IMR-90 (cell line): ENCODE measurements around the gene CHRM5. TPM values are rescaled to one million over a fixed set of nuclear protein-coding genes. Genes with fewer than 3 reads are reported as not detected.

Source experiments
- ATAC-seq: fragments of 200-7000 bp; cut with Tn5 transposase; 2 replicates; pipeline ENCODE4 v1.9.1; 2020; ENCODE audit warnings: low read depth, mild to moderate bottlenecking, moderate library complexity
- BruUV-seq: library from RNA; stranded (reverse); fragments of 400-500 nt; replicated peaks from 2 replicates; lab custom pipeline; 2021; lab: Mats Ljungman, UMichigan
- CTCF ChIA-PET: fragments of 300-600 bp; formaldehyde crosslinking; extraction: SDS; loops from one replicate; lab custom pipeline; 2021; ENCODE audit warnings: antibody characterized with exemption; lab: Yijun Ruan, JAX
- POLR2A ChIA-PET: fragments of 300-600 bp; sonication (Branson Sonifier 250); formaldehyde crosslinking; loops from one replicate; lab custom pipeline; 2022; ENCODE audit warnings: antibody characterized with exemption; ENCODE audit not compliant: unreplicated experiment; lab: Charles Lee
- DNase-seq: peaks from one replicate; pipeline ENCODE4 v3.0.0; 2013
- H2AFZ ChIP-seq: replicated peaks from 2 replicates; pipeline ENCODE3; 2013; ENCODE audit warnings: low read length, mild to moderate bottlenecking; ENCODE audit not compliant: poor library complexity
- H2AK5ac ChIP-seq: 2 replicates; pipeline ENCODE4 v1.6.1; 2013; ENCODE audit warnings: low read depth, low read length, inconsistent platforms
- H2AK9ac ChIP-seq: replicated peaks from 2 replicates; pipeline ENCODE3; 2013; ENCODE audit warnings: mild to moderate bottlenecking, low read depth, low read length, moderate library complexity; ENCODE audit not compliant: poor library complexity
- H2BK120ac ChIP-seq: 2 replicates; pipeline ENCODE4 v1.6.1; 2013; ENCODE audit warnings: low read depth, low read length, inconsistent platforms
- H2BK15ac ChIP-seq: 3 replicates; pipeline ENCODE4 v1.6.1; 2013; ENCODE audit warnings: low read depth, low read length, inconsistent platforms
- H2BK20ac ChIP-seq: 2 replicates; pipeline ENCODE4 v1.6.1; 2013; ENCODE audit warnings: low read depth, mild to moderate bottlenecking, inconsistent platforms, low read length, moderate library complexity
- H2BK5ac ChIP-seq: 2 replicates; pipeline ENCODE4 v1.6.1; 2013; ENCODE audit warnings: mild to moderate bottlenecking, low read depth, low read length, inconsistent platforms; ENCODE audit not compliant: poor library complexity, severe bottlenecking
- H3K14ac ChIP-seq: replicated peaks from 2 replicates; pipeline ENCODE4 v1.6.1; 2013; ENCODE audit warnings: low read depth, low read length, inconsistent platforms
- H3K18ac ChIP-seq: 2 replicates; pipeline ENCODE4 v1.6.1; 2013; ENCODE audit warnings: low read depth, low read length, control low read depth
- H3K23ac ChIP-seq: 2 replicates; pipeline ENCODE4 v1.6.1; 2013; ENCODE audit warnings: low read depth, low read length, inconsistent platforms
- H3K27ac ChIP-seq: 2 replicates; pipeline ENCODE4 v1.5.1; 2013; ENCODE audit warnings: mild to moderate bottlenecking, control low read depth, low read length; ENCODE audit not compliant: insufficient read depth
- H3K27me3 ChIP-seq: 2 replicates; pipeline ENCODE4 v1.6.1; 2013; ENCODE audit warnings: low read length; ENCODE audit not compliant: control insufficient read depth, insufficient read depth
- H3K36me3 ChIP-seq: 2 replicates; pipeline ENCODE4 v1.6.1; 2013; ENCODE audit warnings: low read length, mixed read lengths; ENCODE audit not compliant: control insufficient read depth, insufficient read depth
- H3K4ac ChIP-seq: 2 replicates; pipeline ENCODE4 v1.6.1; 2013; ENCODE audit warnings: low read depth, low read length, inconsistent platforms
- H3K4me1 ChIP-seq: 2 replicates; pipeline ENCODE4 v1.6.1; 2013; ENCODE audit warnings: low read length, mixed read lengths; ENCODE audit not compliant: control insufficient read depth, insufficient read depth
- H3K4me2 ChIP-seq: 2 replicates; pipeline ENCODE4 v1.6.1; 2013; ENCODE audit warnings: low read depth, mild to moderate bottlenecking, control low read depth, low read length, moderate library complexity
- H3K4me3 ChIP-seq: 2 replicates; pipeline ENCODE4 v1.5.1; 2013; ENCODE audit warnings: low read depth, mild to moderate bottlenecking, control low read depth, low read length, moderate library complexity; ENCODE audit not compliant: insufficient read depth
- H3K56ac ChIP-seq: 2 replicates; pipeline ENCODE4 v1.6.1; 2013; ENCODE audit warnings: low read length, inconsistent platforms; ENCODE audit not compliant: insufficient read depth; ENCODE audit errors: extremely low read depth
- H3K79me1 ChIP-seq, 2 experiments: 2 replicates each; pipeline ENCODE4 v1.6.1; 2013; ENCODE audit warnings: low read length in 2 of 2, inconsistent platforms in 1 of 2, low read depth in 1 of 2
- H3K9ac ChIP-seq: 2 replicates; pipeline ENCODE4 v1.6.1; 2013; ENCODE audit warnings: low read depth, low read length, control low read depth
- H3K9me1 ChIP-seq: 2 replicates; pipeline ENCODE4 v1.6.1; 2013; ENCODE audit warnings: low read length, inconsistent platforms; ENCODE audit not compliant: insufficient read depth
- H3K9me3 ChIP-seq: 2 replicates; pipeline ENCODE4 v1.6.1; 2013; ENCODE audit warnings: low read length; ENCODE audit not compliant: control insufficient read depth, insufficient read depth
- H4K20me1 ChIP-seq: 2 replicates; pipeline ENCODE4 v1.6.1; 2013; ENCODE audit warnings: low read length, inconsistent platforms; ENCODE audit not compliant: insufficient read depth
- H4K5ac ChIP-seq: 2 replicates; pipeline ENCODE4 v1.6.1; 2013; ENCODE audit warnings: mild to moderate bottlenecking, low read depth, low read length, control low read depth
- H4K8ac ChIP-seq, 2 experiments: 2 replicates each; pipeline ENCODE4 v1.6.1; 2013; ENCODE audit warnings: low read depth in 2 of 2, low read length in 2 of 2, control low read depth in 1 of 2, inconsistent platforms in 1 of 2
- H4K91ac ChIP-seq: 2 replicates; pipeline ENCODE4 v1.6.1; 2013; ENCODE audit warnings: low read depth, low read length, inconsistent platforms; ENCODE audit not compliant: insufficient read depth
- BHLHE40 ChIP-seq: fragments of 150-350 bp; IDR thresholded peaks from 2 replicates; pipeline ENCODE4 v1.6.1; 2016; ENCODE audit warnings: mild to moderate bottlenecking, low read depth, low read length
- CEBPB ChIP-seq: IDR thresholded peaks from 2 replicates; pipeline ENCODE4 v1.6.1; 2012; ENCODE audit warnings: low read depth, low read length, improper control_type of control experiment
- CHD1 ChIP-seq: IDR thresholded peaks from 2 replicates; pipeline ENCODE4 v1.6.1; 2012; ENCODE audit warnings: low read depth, low read length, improper control_type of control experiment
- ELK1 ChIP-seq: fragments of 150-350 bp; IDR thresholded peaks from 2 replicates; pipeline ENCODE4 v1.6.1; 2016; ENCODE audit warnings: low read depth, mild to moderate bottlenecking, low read length, moderate library complexity, borderline replicate concordance
- FOS ChIP-seq: fragments of 150-350 bp; IDR thresholded peaks from 2 replicates; pipeline ENCODE4 v1.6.1; 2016; ENCODE audit warnings: low read depth, low read length
- MAFK ChIP-seq: IDR thresholded peaks from 2 replicates; pipeline ENCODE4 v1.6.1; 2012; ENCODE audit warnings: low read depth, low read length, improper control_type of control experiment
- MAZ ChIP-seq: IDR thresholded peaks from 2 replicates; pipeline ENCODE4 v1.6.1; 2012; ENCODE audit warnings: low read depth, mild to moderate bottlenecking, low read length, improper control_type of control experiment, moderate library complexity, borderline replicate concordance
- MXI1 ChIP-seq: IDR thresholded peaks from 2 replicates; pipeline ENCODE4 v1.6.1; 2012; ENCODE audit warnings: low read depth, mild to moderate bottlenecking, low read length, moderate library complexity, borderline replicate concordance
- NFE2L2 ChIP-seq: fragments of 150-350 bp; IDR thresholded peaks from 2 replicates; pipeline ENCODE4 v1.6.1; 2016; ENCODE audit warnings: low read depth, mild to moderate bottlenecking, low read length
- POLR2A ChIP-seq: IDR thresholded peaks from 2 replicates; pipeline ENCODE4 v1.6.1; 2012; ENCODE audit warnings: mild to moderate bottlenecking, low read depth, low read length
- RAD21 ChIP-seq: IDR thresholded peaks from 2 replicates; pipeline ENCODE4 v1.6.1; 2012; ENCODE audit warnings: low read length, improper control_type of control experiment
- RCOR1 ChIP-seq: IDR thresholded peaks from 2 replicates; pipeline ENCODE4 v1.6.1; 2012; ENCODE audit warnings: mild to moderate bottlenecking, low read length, improper control_type of control experiment; ENCODE audit not compliant: insufficient replicate concordance
- RFX5 ChIP-seq: IDR thresholded peaks from 2 replicates; pipeline ENCODE4 v1.8.0; 2012; ENCODE audit warnings: low read depth, mild to moderate bottlenecking, low read length, moderate library complexity
- SMC3 ChIP-seq: fragments of 150-350 bp; IDR thresholded peaks from 2 replicates; pipeline ENCODE4 v1.6.1; 2016; ENCODE audit warnings: low read depth, mild to moderate bottlenecking, antibody characterized with exemption, low read length, moderate library complexity
- WGBS, 2 experiments: methylation state at CpG; one replicate each; pipeline versions ENCODE4 v1.1.5 to v1.1.7; 2013; ENCODE audit warnings: missing lambda C conversion rate in 2 of 2; ENCODE audit not compliant: insufficient read length in 1 of 2; ENCODE audit errors: extremely low coverage in 2 of 2; 5-methylcytosine and 5-hydroxymethylcytosine counted together
- dilution Hi-C: fragments of 300-500 bp; cut with HindIII; formaldehyde crosslinking; loops from one replicate; pipeline ENCODE4 v1.14.3; 2018; ENCODE audit warnings: low sequenced_read_pairs; ENCODE audit not compliant: unreplicated experiment
- in situ Hi-C: fragments of 300-500 bp; cut with MboI; formaldehyde crosslinking; loops from 3 replicates; pipeline ENCODE4 v1.14.3; 2019; ENCODE audit warnings: low sequenced_read_pairs, inconsistent platforms, mixed read lengths
- intact Hi-C: fragments of 100-400 bp; cut with micrococcal nuclease; formaldehyde crosslinking; loops from 2 replicates; pipeline ENCODE4 v1.10.0; 2022
- polyA plus RNA-seq, 3 experiments: library from polyadenylated mRNA; depleted of rRNA; stranded (reverse); fragments of >200 nt; gene quantifications; 2 replicates each; pipeline ENCODE4 v1.2.3, GENCODE V29; 2012; ENCODE audit warnings: low replicate concordance in 1 of 3
- total RNA-seq: library from RNA; depleted of rRNA; stranded (reverse); fragments of >200 nt; gene quantifications from 2 replicates; pipeline ENCODE4 v1.2.3, GENCODE V29; 2012
- TF ChIP-seq, protein P1 (sequence below): fragments of 150-350 bp; IDR thresholded peaks from 2 replicates; pipeline ENCODE4 v1.6.1; 2017; ENCODE audit warnings: mild to moderate bottlenecking, antibody characterized with exemption, low read length, low read depth
- TF ChIP-seq, protein P2 (sequence below): conservative IDR thresholded peaks from 2 replicates; pipeline ENCODE4 v1.5.1; 2012; ENCODE audit warnings: mild to moderate bottlenecking, low read depth, low read length, improper control_type of control experiment

The CHRM5 gene
- total and polyA plus RNA-seq, 2 of the 4 experiments (the other 2 are of a cell fraction): under 0.01 to 0.03 TPM

- no peak for ATAC-seq
- Histone ChIP-seq H2BK5ac (no peak overlapping the region), H3K4me2 (no peak overlapping the region; the same call in 1 of the 2 replicates), H2AK9ac (no peak overlapping the region), H2BK120ac (no peak overlapping the region), H2AK5ac (no peak overlapping the region), H3K4me3 (no peak overlapping the region), H3K18ac (no peak overlapping the region), H3K9me1 (peaks cover 11% of the 10 kb centered on the region), H4K8ac (no peak overlapping the region), H3K23ac (no peak overlapping the region), H3K27me3 (no peaks in the 10 kb centered on the region), H3K27ac (no peak overlapping the region), H3K79me1 (peaks cover 0 to 11% of the 10 kb centered on the region in 2 experiments; a peak in 2 of 4 replicates), H4K20me1 (no peaks in the 10 kb centered on the region; the same call in 1 of the 2 replicates), H3K36me3 (no peaks in the 10 kb centered on the region), H4K5ac (no peak overlapping the region), H3K4ac (no peak overlapping the region), H3K56ac (no peak overlapping the region), H2BK15ac (no peak overlapping the region), H3K9ac (no peak overlapping the region), H2BK20ac (no peak overlapping the region), H2AFZ (no peak overlapping the region), H3K4me1 (peaks cover 13% of the 10 kb centered on the region), H3K14ac (no peak overlapping the region), H4K91ac (no peak overlapping the region; the same call in 1 of the 2 replicates), H3K9me3 (no peaks in the 10 kb centered on the region)
- WGBS, 2 experiments: 100% methylated on average over 1 of the region's 2 CpGs; no CpG with 5 or more reads in 1 of the 2 experiments
- ChIA-PET CTCF (no interaction called here), POLR2A (no interaction called here)
- BruUV-seq: no TSS peak
- TF ChIP-seq BHLHE40 (no peak), SMC3 (no peak), MXI1 (no peak), MAZ (no peak), ELK1 (no peak), MAFK (no peak), POLR2A (no peak), NFE2L2 (no peak), RFX5 (no peak), CEBPB (no peak), CHD1 (no peak), RAD21 (no peak), FOS (no peak), RCOR1 (no peak)
- TF ChIP-seq, protein P1, sequence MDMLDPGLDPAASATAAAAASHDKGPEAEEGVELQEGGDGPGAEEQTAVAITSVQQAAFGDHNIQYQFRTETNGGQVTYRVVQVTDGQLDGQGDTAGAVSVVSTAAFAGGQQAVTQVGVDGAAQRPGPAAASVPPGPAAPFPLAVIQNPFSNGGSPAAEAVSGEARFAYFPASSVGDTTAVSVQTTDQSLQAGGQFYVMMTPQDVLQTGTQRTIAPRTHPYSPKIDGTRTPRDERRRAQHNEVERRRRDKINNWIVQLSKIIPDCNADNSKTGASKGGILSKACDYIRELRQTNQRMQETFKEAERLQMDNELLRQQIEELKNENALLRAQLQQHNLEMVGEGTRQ: no peak
- TF ChIP-seq, protein P2, sequence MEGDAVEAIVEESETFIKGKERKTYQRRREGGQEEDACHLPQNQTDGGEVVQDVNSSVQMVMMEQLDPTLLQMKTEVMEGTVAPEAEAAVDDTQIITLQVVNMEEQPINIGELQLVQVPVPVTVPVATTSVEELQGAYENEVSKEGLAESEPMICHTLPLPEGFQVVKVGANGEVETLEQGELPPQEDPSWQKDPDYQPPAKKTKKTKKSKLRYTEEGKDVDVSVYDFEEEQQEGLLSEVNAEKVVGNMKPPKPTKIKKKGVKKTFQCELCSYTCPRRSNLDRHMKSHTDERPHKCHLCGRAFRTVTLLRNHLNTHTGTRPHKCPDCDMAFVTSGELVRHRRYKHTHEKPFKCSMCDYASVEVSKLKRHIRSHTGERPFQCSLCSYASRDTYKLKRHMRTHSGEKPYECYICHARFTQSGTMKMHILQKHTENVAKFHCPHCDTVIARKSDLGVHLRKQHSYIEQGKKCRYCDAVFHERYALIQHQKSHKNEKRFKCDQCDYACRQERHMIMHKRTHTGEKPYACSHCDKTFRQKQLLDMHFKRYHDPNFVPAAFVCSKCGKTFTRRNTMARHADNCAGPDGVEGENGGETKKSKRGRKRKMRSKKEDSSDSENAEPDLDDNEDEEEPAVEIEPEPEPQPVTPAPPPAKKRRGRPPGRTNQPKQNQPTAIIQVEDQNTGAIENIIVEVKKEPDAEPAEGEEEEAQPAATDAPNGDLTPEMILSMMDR: no peak
- dilution Hi-C loops (no loop called here), in situ Hi-C loops (no loop called here), intact Hi-C loops (no loop called here)
- DNase-seq: no peak
Measured at GRCh38 chr15:34043813-34044212, 75.5 kb downstream of the CHRM5 start.
